Aorta (tissue), 5 donors: Measurements from ENCODE around the gene PLEKHA7. TPM values are rescaled to one million over a fixed set of nuclear protein-coding genes. Genes with fewer than 3 reads are reported as not detected.

Source experiments
- ATAC-seq: fragments of 200-7000 bp; cut with Tn5 transposase; one replicate; pipeline ENCODE4 v1.9.1; 2022; ENCODE audit warnings: moderate library complexity; ENCODE audit not compliant: low FRiP score
- DNase-seq, 2 donors: peaks; one replicate each; pipeline ENCODE4 v3.0.0-alpha.2; 2020
- H3K27ac ChIP-seq, 2 donors: one replicate each; pipeline ENCODE4 v1.5.1; 2013; ENCODE audit warnings: low read length in 2 of 2, mild to moderate bottlenecking in 2 of 2, moderate library complexity in 2 of 2, control low read depth in 1 of 2, inconsistent platforms in 1 of 2, low read depth in 1 of 2
- H3K27me3 ChIP-seq, 2 donors: one replicate each; pipeline ENCODE4 v1.6.1; 2013; ENCODE audit warnings: control low read depth in 1 of 2, low read length in 1 of 2, mild to moderate bottlenecking in 1 of 2, moderate library complexity in 1 of 2; ENCODE audit not compliant: insufficient read depth in 2 of 2, control insufficient read depth in 1 of 2
- H3K36me3 ChIP-seq, 2 donors: one replicate each; pipeline ENCODE4 v1.6.1; 2013; ENCODE audit warnings: control low read depth in 1 of 2, low read length in 1 of 2, mild to moderate bottlenecking in 1 of 2; ENCODE audit not compliant: insufficient read depth in 2 of 2, control insufficient read depth in 1 of 2
- H3K4me1 ChIP-seq, 2 donors: one replicate each; pipeline ENCODE4 v1.6.1; 2013; ENCODE audit warnings: low read length in 2 of 2, control low read depth in 1 of 2, mild to moderate bottlenecking in 1 of 2, moderate library complexity in 1 of 2; ENCODE audit not compliant: insufficient read depth in 2 of 2, control insufficient read depth in 1 of 2
- H3K4me3 ChIP-seq, 2 donors: one replicate each; pipeline ENCODE4 v1.5.1; 2013; ENCODE audit warnings: low read length in 2 of 2, control low read depth in 1 of 2, mild to moderate bottlenecking in 1 of 2
- H3K9me3 ChIP-seq: one replicate; pipeline ENCODE4 v1.6.1; 2013; ENCODE audit warnings: mild to moderate bottlenecking, low read length; ENCODE audit not compliant: control insufficient read depth
- WGBS, 2 donors: extraction: QIAGEN DNeasy Blood & Tissue Kit; methylation state at CpG; one replicate each; pipeline ENCODE4 v1.1.7; 2013; 5-methylcytosine and 5-hydroxymethylcytosine counted together
- intact Hi-C, 2 donors: fragments of 100-400 bp; cut with DNase I; formaldehyde crosslinking; loops; one replicate each; pipeline versions ENCODE4 v1.14.2 to v1.15.0; 2022
- polyA plus RNA-seq, 2 donors: library from polyadenylated mRNA; stranded (reverse); fragments of 200-250 nt; gene quantifications; one replicate each; pipeline ENCODE4 v1.2.3, GENCODE V29; 2013
- total RNA-seq, 2 donors: library from RNA; stranded (reverse); fragmentation: NEBNext Ultra II Directional; extraction: Animal tissue kit (Norgen Biotek cat#: 25700); gene quantifications; one replicate each; pipeline ENCODE4 v1.2.1, GENCODE V29; 2021
- donor health status: healthy with polysubstance abuse.
- donor health status: Bipolar disorder and iron deficiency.
- donor health status: DM: no; HTN: no; CAD: no.
- donor health status: DM: no; HTN: no; CAD: no.
- donor health status: DM: yes; HTN: yes; CAD: no.

The PLEKHA7 gene
- total and polyA plus RNA-seq, 4 donors, result 5.9 to 17.1 (median 11.9) TPM

GRCh38 chr11:16811136-16812020 lies 202.8 kb downstream of the PLEKHA7 start:
- H3K4me3 ChIP-seq, result no peak overlapping the region
- no peak for ATAC-seq
- no peak for DNase-seq
- H3K27ac ChIP-seq, result no peak overlapping the region
- WGBS, 2 donors, result 96 to 98% methylated on average over 3 of the region's 3 CpGs
- no peaks in the 10 kb centered on the region for H3K4me1 ChIP-seq
- no peaks in the 10 kb centered on the region for H3K9me3 ChIP-seq
- H3K36me3 ChIP-seq, result peaks cover 0 to 2% of the 10 kb centered on the region in 2 donors
- intact Hi-C loops, result no loop called here
- H3K27me3 ChIP-seq, result no peaks in the 10 kb centered on the region

- H3K4me1 ChIP-seq, result no peaks in the 10 kb centered on the region
- H3K27me3 ChIP-seq, result no peaks in the 10 kb centered on the region
- H3K9me3 ChIP-seq, result no peaks in the 10 kb centered on the region
- no peak overlapping the region for H3K27ac ChIP-seq
- ATAC-seq, result no peak
- 43 to 46% methylated on average over 11 of the region's 11 CpGs for WGBS, 2 donors
- H3K4me3 ChIP-seq, result no peak overlapping the region
- peaks cover 0 to 2% of the 10 kb centered on the region in 2 donors for H3K36me3 ChIP-seq
- DNase-seq, result peak; percentile 81 to 84
- intact Hi-C loops, result no loop called here
Measured at GRCh38 chr11:16809886-16810668, 204.1 kb downstream of the PLEKHA7 start.

GRCh38 chr11:16807306-16807705 lies 206.9 kb downstream of the PLEKHA7 start:
- no peaks in the 10 kb centered on the region for H3K4me1 ChIP-seq
- DNase-seq (peak in 1 of 2 donors; percentile 66), ATAC-seq (no peak)
- peaks cover 0 to 2% of the 10 kb centered on the region in 2 donors for H3K36me3 ChIP-seq
- no peaks in the 10 kb centered on the region for H3K27me3 ChIP-seq
- H3K9me3 ChIP-seq, result no peaks in the 10 kb centered on the region
- WGBS, 2 donors, result 70 to 82% methylated on average over 3 of the region's 3 CpGs
- H3K4me3 ChIP-seq, result no peak overlapping the region
- H3K27ac ChIP-seq, result no peak overlapping the region
- intact Hi-C loops, result no loop called here

GRCh38 chr11:16806791-16807190 lies 207.4 kb downstream of the PLEKHA7 start:
- Histone ChIP-seq H3K36me3 (peaks cover 0 to 2% of the 10 kb centered on the region in 2 donors), H3K4me1 (no peaks in the 10 kb centered on the region), H3K9me3 (no peaks in the 10 kb centered on the region), H3K27ac (no peak overlapping the region), H3K4me3 (no peak overlapping the region), H3K27me3 (no peaks in the 10 kb centered on the region)
- DNase-seq, result peak in 1 of 2 donors; percentile 62
- intact Hi-C loops, result no loop called here
- 13 to 20% methylated on average over 11 of the region's 11 CpGs for WGBS, 2 donors
- no peak for ATAC-seq

GRCh38 chr11:16805938-16806337 lies 208.3 kb downstream of the PLEKHA7 start:
- intact Hi-C loops, result no loop called here
- no peaks in the 10 kb centered on the region for H3K27me3 ChIP-seq
- ATAC-seq (no peak), DNase-seq (no peak)
- no peaks in the 10 kb centered on the region for H3K36me3 ChIP-seq
- no peaks in the 10 kb centered on the region for H3K4me1 ChIP-seq
- no peaks in the 10 kb centered on the region for H3K9me3 ChIP-seq
- WGBS, 2 donors, result 61 to 62% methylated on average over 8 of the region's 8 CpGs
- no peak overlapping the region for H3K27ac ChIP-seq
- H3K4me3 ChIP-seq, result no peak overlapping the region

- no peaks in the 10 kb centered on the region for H3K36me3 ChIP-seq
- ATAC-seq (no peak), DNase-seq (no peak)
- H3K27me3 ChIP-seq, result no peaks in the 10 kb centered on the region
- H3K9me3 ChIP-seq, result no peaks in the 10 kb centered on the region
- intact Hi-C loops, result no loop called here
- H3K4me3 ChIP-seq, result no peak overlapping the region
- no peak overlapping the region for H3K27ac ChIP-seq
- H3K4me1 ChIP-seq, result no peaks in the 10 kb centered on the region
- 77 to 82% methylated on average over 7 of the region's 7 CpGs for WGBS, 2 donors
Measured at GRCh38 chr11:16804104-16804947, 209.9 kb downstream of the PLEKHA7 start.

GRCh38 chr11:16801288-16801980 lies 212.8 kb downstream of the PLEKHA7 start:
- ATAC-seq (peak; percentile 37), DNase-seq (peak in 1 of 2 donors; percentile 44)
- 90 to 91% methylated on average over 10 of the region's 10 CpGs for WGBS, 2 donors
- Histone ChIP-seq H3K9me3 (no peaks in the 10 kb centered on the region), H3K4me1 (no peaks in the 10 kb centered on the region), H3K27ac (no peak overlapping the region), H3K27me3 (no peaks in the 10 kb centered on the region), H3K36me3 (no peaks in the 10 kb centered on the region), H3K4me3 (no peak overlapping the region)
- intact Hi-C loops, result no loop called here

GRCh38 chr11:16800382-16800781 lies 213.8 kb downstream of the PLEKHA7 start:
- no peak for ATAC-seq
- Histone ChIP-seq H3K27ac (no peak overlapping the region), H3K4me1 (no peaks in the 10 kb centered on the region)

More at GRCh38 chr11:16800382-16800781, 213.8 kb downstream of the PLEKHA7 start:
- no peak overlapping the region for H3K4me3 ChIP-seq
- DNase-seq, result peak in 1 of 2 donors; percentile 15
- no peaks in the 10 kb centered on the region for H3K9me3 ChIP-seq
- no peaks in the 10 kb centered on the region for H3K36me3 ChIP-seq
- intact Hi-C loops, result no loop called here
- no peaks in the 10 kb centered on the region for H3K27me3 ChIP-seq
